Measurements from ENCODE around the gene FNBP1. TPM values are rescaled to one million over a fixed set of nuclear protein-coding genes. Genes with fewer than 3 reads are reported as not detected.

Gene FNBP1
- polyA plus RNA-seq, 3 donors = 4.3 to 20.1 (median 10.9) TPM

- no peak overlapping the region for H3K27ac ChIP-seq (ENCODE audit: low read depth, low read length)
- WGBS, 3 donors = 89 to 93% (median 90%) methylated on average over 7 of the region's 7 CpGs
Observed at GRCh38 chr9:129876815-129877214, 166.2 kb downstream of the FNBP1 start.

GRCh38 chr9:129875687-129876395 lies 167.1 kb downstream of the FNBP1 start:
- no peak overlapping the region for H3K27ac ChIP-seq (ENCODE audit: low read depth, low read length)
- 92 to 95% (median 93%) methylated on average over 26 to 27 of the region's 27 CpGs for WGBS, 3 donors

GRCh38 chr9:129875181-129875611 lies 167.8 kb downstream of the FNBP1 start:
- no peak overlapping the region for H3K27ac ChIP-seq (ENCODE audit: low read depth, low read length)
- 86 to 92% (median 86%) methylated on average over 23 of the region's 23 CpGs for WGBS, 3 donors

- WGBS, 3 donors = 89 to 94% (median 91%) methylated on average over 38 of the region's 38 CpGs
Observed at GRCh38 chr9:129874261-129875101, 168.5 kb downstream of the FNBP1 start.

GRCh38 chr9:129873563-129874190 lies 169.3 kb downstream of the FNBP1 start:
- 85 to 92% (median 86%) methylated on average over 16 of the region's 16 CpGs for WGBS, 3 donors
- H3K27ac ChIP-seq (ENCODE audit: low read depth, low read length) = no peak overlapping the region

More at GRCh38 chr9:129874261-129875101, 168.5 kb downstream of the FNBP1 start:
- no peak overlapping the region for H3K27ac ChIP-seq (ENCODE audit: low read depth, low read length)

GRCh38 chr9:129871046-129871445 lies 171.9 kb downstream of the FNBP1 start:
- H3K27ac ChIP-seq (ENCODE audit: low read depth, low read length) = no peak overlapping the region
- WGBS, 3 donors = 90 to 96% (median 94%) methylated on average over 10 to 11 of the region's 11 CpGs

GRCh38 chr9:129869585-129870501 lies 173.1 kb downstream of the FNBP1 start:
- WGBS, 3 donors = 90 to 91% (median 91%) methylated on average over 22 to 24 of the region's 24 CpGs
- no peak overlapping the region for H3K27ac ChIP-seq (ENCODE audit: low read depth, low read length)

GRCh38 chr9:129868872-129869486 lies 174.0 kb downstream of the FNBP1 start:
- WGBS, 3 donors = 76 to 86% (median 81%) methylated on average over 28 of the region's 28 CpGs
- no peak overlapping the region for H3K27ac ChIP-seq (ENCODE audit: low read depth, low read length)

- no peak overlapping the region for H3K27ac ChIP-seq (ENCODE audit: low read depth, low read length)
- WGBS, 3 donors = 87 to 89% (median 87%) methylated on average over 47 to 48 of the region's 48 CpGs
Observed at GRCh38 chr9:129868023-129868871, 174.7 kb downstream of the FNBP1 start.

- WGBS, 3 donors = 78 to 81% (median 80%) methylated on average over 15 to 17 of the region's 17 CpGs
- H3K27ac ChIP-seq (ENCODE audit: low read depth, low read length) = no peak overlapping the region
Observed at GRCh38 chr9:129867136-129868022, 175.6 kb downstream of the FNBP1 start.

GRCh38 chr9:129866394-129867135 lies 176.4 kb downstream of the FNBP1 start:
- WGBS, 3 donors = 67 to 83% (median 73%) methylated on average over 17 of the region's 17 CpGs
- no peak overlapping the region for H3K27ac ChIP-seq (ENCODE audit: low read depth, low read length)

- no peak overlapping the region for H3K27ac ChIP-seq (ENCODE audit: low read depth, low read length)
- WGBS, 3 donors = 70 to 87% (median 73%) methylated on average over 14 of the region's 14 CpGs
Observed at GRCh38 chr9:129865668-129866320, 177.2 kb downstream of the FNBP1 start.

GRCh38 chr9:129864991-129865647 lies 177.9 kb downstream of the FNBP1 start:
- 57 to 75% (median 62%) methylated on average over 11 of the region's 11 CpGs for WGBS, 3 donors

GRCh38 chr9:129863059-129863690 lies 179.8 kb downstream of the FNBP1 start:
- 37 to 74% (median 47%) methylated on average over 14 of the region's 14 CpGs for WGBS, 3 donors
- no peak overlapping the region for H3K27ac ChIP-seq (ENCODE audit: low read depth, low read length)

More at GRCh38 chr9:129864991-129865647, 177.9 kb downstream of the FNBP1 start:
- no peak overlapping the region for H3K27ac ChIP-seq (ENCODE audit: low read depth, low read length)
